Measurements from ENCODE around the gene ZMYM5. TPM values are rescaled to one million over a fixed set of nuclear protein-coding genes. Genes with fewer than 3 reads are reported as not detected.

ZMYM5 gene
- total RNA-seq, 1 experiment from 2014 or later, result 14.4 TPM

DNA sequence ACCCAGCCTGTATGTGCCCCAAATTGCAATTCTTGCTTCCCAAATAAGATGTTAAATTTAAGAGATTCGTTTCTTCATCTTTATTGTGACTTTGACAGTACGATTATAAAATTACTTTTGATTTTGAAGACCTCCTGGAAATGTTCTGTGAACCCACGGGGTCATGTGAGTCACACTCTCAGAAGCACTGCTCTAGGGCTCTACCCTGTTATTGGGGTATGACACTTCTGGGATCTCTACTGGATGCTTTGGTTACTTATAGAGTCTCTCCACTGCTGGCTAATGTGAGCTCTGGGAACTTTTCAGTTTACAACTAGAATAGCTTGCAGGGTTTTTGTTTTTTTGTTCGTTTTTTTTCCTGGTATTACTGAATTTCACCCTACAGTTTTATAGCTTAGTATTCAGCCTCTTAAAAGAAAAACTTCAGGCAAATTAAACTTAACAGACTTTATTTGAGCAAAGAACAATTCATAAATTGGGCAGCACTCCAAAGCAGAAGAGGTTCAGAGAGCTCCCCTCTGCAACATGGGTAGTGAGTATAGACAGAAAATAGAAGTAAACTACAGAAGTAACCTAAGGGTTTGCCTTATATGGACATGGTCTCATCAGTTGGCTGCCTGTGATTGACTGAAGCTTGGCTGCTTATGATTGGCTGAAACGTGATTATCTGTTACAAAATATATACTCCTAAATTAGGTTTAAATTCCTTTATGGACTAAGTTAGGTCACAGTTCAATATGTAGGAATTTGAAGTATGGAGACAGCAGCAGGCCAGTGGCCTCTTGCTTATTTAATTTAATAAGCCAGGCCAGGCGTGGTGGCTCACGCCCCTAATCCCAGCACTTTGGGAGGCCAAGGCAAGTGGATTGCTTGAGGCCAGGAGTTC is 52.2 kb downstream of the ZMYM5 start:
- peaks cover 29% of the 10 kb centered on the region for H3K36me3 Mint-ChIP-seq (ENCODE audit: insufficient read depth, unreplicated experiment)
- H3K27me3 Mint-ChIP-seq (ENCODE audit: insufficient read depth, unreplicated experiment), result no peaks in the 10 kb centered on the region
- no peak for DNase-seq (ENCODE audit: unreplicated experiment)
- H3K27ac Mint-ChIP-seq (ENCODE audit: low read depth, unreplicated experiment), result no peak overlapping the region
- H3K4me1 Mint-ChIP-seq (ENCODE audit: insufficient read depth, unreplicated experiment), result no peaks in the 10 kb centered on the region
- CTCF ChIA-PET, result no interaction called here
- H3K4me3 Mint-ChIP-seq (ENCODE audit: unreplicated experiment), result no peak overlapping the region
- BruUV-seq (replicated peaks), result no TSS peak
- TF ChIP-seq, protein P1, sequence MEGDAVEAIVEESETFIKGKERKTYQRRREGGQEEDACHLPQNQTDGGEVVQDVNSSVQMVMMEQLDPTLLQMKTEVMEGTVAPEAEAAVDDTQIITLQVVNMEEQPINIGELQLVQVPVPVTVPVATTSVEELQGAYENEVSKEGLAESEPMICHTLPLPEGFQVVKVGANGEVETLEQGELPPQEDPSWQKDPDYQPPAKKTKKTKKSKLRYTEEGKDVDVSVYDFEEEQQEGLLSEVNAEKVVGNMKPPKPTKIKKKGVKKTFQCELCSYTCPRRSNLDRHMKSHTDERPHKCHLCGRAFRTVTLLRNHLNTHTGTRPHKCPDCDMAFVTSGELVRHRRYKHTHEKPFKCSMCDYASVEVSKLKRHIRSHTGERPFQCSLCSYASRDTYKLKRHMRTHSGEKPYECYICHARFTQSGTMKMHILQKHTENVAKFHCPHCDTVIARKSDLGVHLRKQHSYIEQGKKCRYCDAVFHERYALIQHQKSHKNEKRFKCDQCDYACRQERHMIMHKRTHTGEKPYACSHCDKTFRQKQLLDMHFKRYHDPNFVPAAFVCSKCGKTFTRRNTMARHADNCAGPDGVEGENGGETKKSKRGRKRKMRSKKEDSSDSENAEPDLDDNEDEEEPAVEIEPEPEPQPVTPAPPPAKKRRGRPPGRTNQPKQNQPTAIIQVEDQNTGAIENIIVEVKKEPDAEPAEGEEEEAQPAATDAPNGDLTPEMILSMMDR (IDR thresholded peaks at IDR 0.05; ENCODE audit: unreplicated experiment), result no peak
- H3K9me3 Mint-ChIP-seq (ENCODE audit: unreplicated experiment), result no peaks in the 10 kb centered on the region
- intact Hi-C loops (cut with micrococcal nuclease), result no loop called here
- POLR2A ChIA-PET, result interaction anchor here (0.8 kb wide), 1 partner anchor 11 kb away, joined by 3 read pairs; no protein-coding TSS in a partner anchor

DNA sequence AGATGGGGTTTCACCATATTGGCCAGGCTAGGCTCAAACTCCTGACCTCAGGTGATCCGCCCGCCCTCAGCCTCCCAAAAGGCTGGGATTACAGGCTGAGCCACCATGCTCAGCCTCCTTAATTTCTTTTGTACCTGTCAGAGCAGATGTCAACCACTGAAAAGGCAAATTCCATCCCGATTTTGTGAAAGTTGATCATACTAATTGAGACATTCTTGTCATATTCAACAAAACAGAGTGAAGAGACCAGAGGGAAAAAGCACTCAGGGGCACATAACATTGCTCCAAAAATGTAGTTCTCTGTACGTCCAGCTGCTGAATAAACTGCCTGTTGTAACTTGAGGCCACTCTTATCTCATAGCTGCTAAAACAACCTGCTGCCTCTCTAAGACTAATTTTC is 53.3 kb downstream of the ZMYM5 start:
- Mint-ChIP-seq H3K4me1 (ENCODE audit: insufficient read depth, unreplicated experiment) (no peaks in the 10 kb centered on the region), H3K27ac (ENCODE audit: low read depth, unreplicated experiment) (no peak overlapping the region), H3K36me3 (ENCODE audit: insufficient read depth, unreplicated experiment) (peaks cover 29% of the 10 kb centered on the region), H3K27me3 (ENCODE audit: insufficient read depth, unreplicated experiment) (no peaks in the 10 kb centered on the region), H3K9me3 (ENCODE audit: unreplicated experiment) (no peaks in the 10 kb centered on the region), H3K4me3 (ENCODE audit: unreplicated experiment) (no peak overlapping the region)
- TF ChIP-seq, protein P1 (IDR thresholded peaks at IDR 0.05; ENCODE audit: unreplicated experiment), result no peak
- BruUV-seq (replicated peaks), result no TSS peak
- ChIA-PET CTCF (interaction anchor here (0.5 kb wide), 1 partner anchor 21 kb away, joined by 4 read pairs; no protein-coding TSS in a partner anchor), POLR2A (interaction anchor here (0.6 kb wide), 1 partner anchor 26 kb away, joined by 3 read pairs; no protein-coding TSS in a partner anchor)
- no peak for DNase-seq (ENCODE audit: unreplicated experiment)
- intact Hi-C loops (cut with micrococcal nuclease), result no loop called here

DNA sequence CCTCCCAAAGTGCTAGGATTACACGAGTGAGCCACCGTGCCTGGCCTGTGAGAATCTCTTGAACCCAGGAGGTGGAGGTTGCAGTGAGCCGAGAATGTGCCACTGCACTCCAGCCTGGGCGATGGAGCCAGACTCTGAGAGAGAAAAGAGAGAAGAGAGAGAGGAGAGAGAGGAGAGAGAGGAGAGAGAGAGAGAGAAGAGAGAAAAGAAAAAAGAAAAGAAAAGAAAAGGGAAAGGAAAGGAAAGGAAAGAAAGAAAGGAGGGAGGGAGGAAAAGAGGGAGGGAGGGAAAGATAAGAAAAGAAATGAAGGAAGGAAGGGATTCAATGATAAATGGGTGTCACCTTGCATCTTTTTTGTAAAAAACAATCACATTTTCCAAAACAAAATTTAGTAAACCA is 57.7 kb downstream of the ZMYM5 start:
- Mint-ChIP-seq H3K4me1 (ENCODE audit: insufficient read depth, unreplicated experiment) (no peaks in the 10 kb centered on the region), H3K27me3 (ENCODE audit: insufficient read depth, unreplicated experiment) (no peaks in the 10 kb centered on the region), H3K9me3 (ENCODE audit: unreplicated experiment) (no peaks in the 10 kb centered on the region), H3K4me3 (ENCODE audit: unreplicated experiment) (no peak overlapping the region), H3K27ac (ENCODE audit: low read depth, unreplicated experiment) (no peak overlapping the region), H3K36me3 (ENCODE audit: insufficient read depth, unreplicated experiment) (peaks cover 18% of the 10 kb centered on the region)
- POLR2A ChIA-PET, result no interaction called here
- no peak for DNase-seq (ENCODE audit: unreplicated experiment)
- TF ChIP-seq, protein P1 (IDR thresholded peaks at IDR 0.05; ENCODE audit: unreplicated experiment), result no peak
- intact Hi-C loops (cut with micrococcal nuclease), result no loop called here
- CTCF ChIA-PET, result interaction anchor here (0.6 kb wide), 1 partner anchor 75 kb away, joined by 3 read pairs; no protein-coding TSS in a partner anchor
- no TSS peak for BruUV-seq (replicated peaks)

DNA sequence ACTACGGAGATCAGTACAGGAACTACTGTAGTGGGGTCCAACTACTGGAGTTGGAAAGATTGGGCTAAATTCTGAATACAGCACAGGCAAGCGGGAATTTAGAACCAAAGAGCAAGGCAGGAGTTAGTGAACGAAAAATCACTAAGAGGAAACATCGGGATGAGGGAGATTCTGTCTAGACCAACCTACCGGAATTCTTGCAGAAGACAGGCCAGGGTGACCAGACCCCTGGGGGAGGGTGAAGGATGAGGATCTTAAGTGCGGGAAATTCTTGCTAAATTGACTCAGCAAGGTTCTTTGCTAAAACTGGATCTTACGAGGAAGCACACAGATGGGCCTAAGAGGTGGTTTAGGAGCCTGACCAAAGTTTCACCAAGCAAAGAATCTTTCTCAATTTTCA is 67.5 kb downstream of the ZMYM5 start:
- Mint-ChIP-seq H3K9me3 (ENCODE audit: unreplicated experiment) (no peaks in the 10 kb centered on the region), H3K4me3 (ENCODE audit: unreplicated experiment) (no peak overlapping the region), H3K4me1 (ENCODE audit: insufficient read depth, unreplicated experiment) (peaks cover 10% of the 10 kb centered on the region), H3K27me3 (ENCODE audit: insufficient read depth, unreplicated experiment) (no peaks in the 10 kb centered on the region), H3K27ac (ENCODE audit: low read depth, unreplicated experiment) (no peak overlapping the region), H3K36me3 (ENCODE audit: insufficient read depth, unreplicated experiment) (no peaks in the 10 kb centered on the region)
- no TSS peak for BruUV-seq (replicated peaks)
- no peak for DNase-seq (ENCODE audit: unreplicated experiment)
- TF ChIP-seq, protein P1 (IDR thresholded peaks at IDR 0.05; ENCODE audit: unreplicated experiment), result no peak
- ChIA-PET POLR2A (no interaction called here), CTCF (no interaction called here)
- intact Hi-C loops (cut with micrococcal nuclease), result no loop called here
